Uterus (tissue), 4 donors: Measurements from ENCODE around the gene SMARCA2. TPM values are rescaled to one million over a fixed set of nuclear protein-coding genes. Genes with fewer than 3 reads are reported as not detected.

Experiments used
- DNase-seq, 2 donors: peaks; one replicate each; pipeline ENCODE4 v3.0.0-alpha.2; 2019 to 2020
- H3K27ac ChIP-seq, 2 donors: fragments of 200-600 bp; sonication (generic); 1 replicate in 1 of 2; 2 replicates in 1 of 2; pipeline ENCODE4 v1.5.1; 2016 to 2018
- H3K27me3 ChIP-seq, 2 donors: fragments of 200-600 bp; sonication (generic); one replicate each; pipeline ENCODE4 v1.5.1; 2018 to 2019; ENCODE audit warnings: control low read depth in 1 of 2
- H3K36me3 ChIP-seq, 2 donors: fragments of 200-600 bp; sonication (generic); one replicate each; pipeline ENCODE4 v1.5.1; 2019; ENCODE audit warnings: control low read depth in 1 of 2
- H3K4me1 ChIP-seq, 2 donors: fragments of 200-600 bp; sonication (generic); one replicate each; pipeline ENCODE4 v1.5.1; 2018 to 2019; ENCODE audit warnings: control low read depth in 1 of 2
- H3K4me3 ChIP-seq, 2 donors: fragments of 200-600 bp; sonication (generic); 1 replicate in 1 of 2; 2 replicates in 1 of 2; pipeline ENCODE4 v1.5.1; 2018 to 2019; ENCODE audit warnings: mild to moderate bottlenecking in 1 of 2
- H3K9me3 ChIP-seq, 2 donors: fragments of 200-600 bp; sonication (generic); one replicate each; pipeline ENCODE4 v1.5.1; 2019; ENCODE audit warnings: control low read depth in 1 of 2
- CTCF ChIP-seq, 4 experiments: fragments of 200-600 bp in 2 of 4; fragments of 450-650 bp in 2 of 4; sonication (generic) in 2 of 4; IDR thresholded peaks; one replicate each; pipeline ENCODE4 v1.5.1; 2016 to 2019; ENCODE audit warnings: antibody characterized with exemption in 4 of 4, mild to moderate bottlenecking in 2 of 4, moderate library complexity in 1 of 4
- POLR2A ChIP-seq, 2 donors: fragments of 450-650 bp; IDR thresholded peaks; one replicate each; pipeline ENCODE4 v1.6.1; 2016; ENCODE audit warnings: antibody characterized with exemption in 2 of 2, mild to moderate bottlenecking in 1 of 2, moderate library complexity in 1 of 2
- intact Hi-C: fragments of 100-400 bp; cut with DNase I; formaldehyde crosslinking; loops from one replicate; pipeline ENCODE4 v1.15.1; 2023; ENCODE audit warnings: low total_unique reads
- total RNA-seq, 4 donors: library from RNA; depleted of rRNA in 3 of 4; stranded (reverse); fragments of >200 nt in 3 of 4; gene quantifications; one replicate each; pipeline versions ENCODE4 v1.1.0 to v1.2.4, GENCODE V29; 2014 to 2023
- donor health status: DM: yes; HTN: yes; CAD: no.

SMARCA2 gene
- total RNA-seq, 4 donors from 2014 or later = 51.7 to 251 (median 214) TPM

GRCh38 chr9:2018162-2018643, 3.1 kb downstream of the SMARCA2 start:
- intact Hi-C loops = no loop called here
- Histone ChIP-seq H3K9me3 (no peaks in the 10 kb centered on the region), H3K36me3 (no peaks in the 10 kb centered on the region), H3K27ac (peak overlapping the region; percentile 91 to 97), H3K4me1 (peaks cover 0 to 13% of the 10 kb centered on the region in 2 donors), H3K27me3 (no peaks in the 10 kb centered on the region), H3K4me3 (peak overlapping the region; percentile 86 to 87)
- no peak for DNase-seq
- no peak for TF ChIP-seq CTCF (IDR thresholded peaks at IDR 0.05)
- TF ChIP-seq POLR2A (IDR thresholded peaks at IDR 0.05) = no peak

- TF ChIP-seq POLR2A (IDR thresholded peaks at IDR 0.05) (no peak), CTCF (IDR thresholded peaks at IDR 0.05) (no peak)
- Histone ChIP-seq H3K27ac (peak overlapping the region; percentile 91 to 97), H3K36me3 (no peaks in the 10 kb centered on the region), H3K27me3 (no peaks in the 10 kb centered on the region), H3K9me3 (no peaks in the 10 kb centered on the region), H3K4me1 (peaks cover 0 to 9% of the 10 kb centered on the region in 2 donors), H3K4me3 (peak overlapping the region in 1 of 2 donors; percentile 87)
- intact Hi-C loops = no loop called here
- DNase-seq = no peak
Observed at GRCh38 chr9:2018764-2019558, 3.8 kb downstream of the SMARCA2 start.

- no peaks in the 10 kb centered on the region for H3K9me3 ChIP-seq
- TF ChIP-seq CTCF (IDR thresholded peaks at IDR 0.05) (no peak), POLR2A (IDR thresholded peaks at IDR 0.05) (no peak)
- peaks cover 2 to 15% of the 10 kb centered on the region in 2 donors for H3K4me1 ChIP-seq
- DNase-seq = no peak
- intact Hi-C loops = no loop called here
- peak overlapping the region; percentile 11 to 91 for H3K27ac ChIP-seq
- H3K27me3 ChIP-seq = no peaks in the 10 kb centered on the region
- no peaks in the 10 kb centered on the region for H3K36me3 ChIP-seq
- no peak overlapping the region for H3K4me3 ChIP-seq
Observed at GRCh38 chr9:2019723-2020122, 4.6 kb downstream of the SMARCA2 start.

- no peak overlapping the region for H3K4me3 ChIP-seq
- DNase-seq = no peak
- H3K9me3 ChIP-seq = no peaks in the 10 kb centered on the region
- no peaks in the 10 kb centered on the region for H3K36me3 ChIP-seq
- intact Hi-C loops = no loop called here
- TF ChIP-seq CTCF (IDR thresholded peaks at IDR 0.05) (no peak), POLR2A (IDR thresholded peaks at IDR 0.05) (no peak)
- no peak overlapping the region for H3K27ac ChIP-seq
- no peaks in the 10 kb centered on the region for H3K27me3 ChIP-seq
- H3K4me1 ChIP-seq = peaks cover 7 to 18% of the 10 kb centered on the region in 2 donors
Observed at GRCh38 chr9:2021731-2022130, 6.6 kb downstream of the SMARCA2 start.

- H3K27ac ChIP-seq = peak overlapping the region in 1 of 2 donors; percentile 58
- no peaks in the 10 kb centered on the region for H3K9me3 ChIP-seq
- H3K4me1 ChIP-seq = peaks cover 7 to 22% of the 10 kb centered on the region in 2 donors
- TF ChIP-seq POLR2A (IDR thresholded peaks at IDR 0.05) (no peak), CTCF (IDR thresholded peaks at IDR 0.05) (no peak)
- no peaks in the 10 kb centered on the region for H3K27me3 ChIP-seq
- no peak overlapping the region for H3K4me3 ChIP-seq
- no peaks in the 10 kb centered on the region for H3K36me3 ChIP-seq
- intact Hi-C loops = no loop called here
- DNase-seq = no peak
Observed at GRCh38 chr9:2022560-2022959, 7.4 kb downstream of the SMARCA2 start.
